HCEC 1CT (cell line): Measurements from ENCODE around the gene CHST8.

Source experiments
- DNase-seq: peaks from one replicate; pipeline ENCODE4 v3.0.0-alpha.2; 2017

Gene CHST8

DNA sequence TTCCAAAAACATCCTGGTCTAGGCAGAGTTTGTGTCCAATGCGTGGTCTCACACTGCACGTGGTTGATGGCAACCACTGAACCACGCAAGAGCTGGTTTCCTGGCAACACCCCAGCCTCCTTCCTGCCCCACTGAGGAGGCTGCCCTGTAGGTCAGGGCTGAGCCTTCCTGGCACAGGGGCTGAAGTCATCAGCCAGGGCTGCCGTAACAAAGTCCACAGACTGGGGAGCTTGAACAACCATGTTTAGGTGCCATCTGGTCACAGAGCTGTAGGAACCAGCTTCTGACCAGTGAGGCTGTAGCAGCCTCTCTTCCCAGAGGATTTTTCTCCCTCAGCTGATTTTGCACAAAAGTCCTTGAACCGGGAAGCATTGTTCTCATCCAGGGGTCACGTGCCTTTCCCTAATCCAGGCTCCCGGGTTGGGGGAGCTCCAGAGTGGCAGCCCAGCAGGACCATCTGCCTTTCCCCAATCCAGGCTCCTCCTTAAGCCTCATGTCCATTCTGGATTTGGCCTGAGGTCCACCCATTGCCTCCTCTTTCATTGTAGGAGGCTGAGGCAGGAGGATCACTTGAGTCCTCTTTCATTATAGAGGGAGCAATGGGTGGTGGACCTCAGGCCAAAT, 53.9 kb downstream of the CHST8 start:
- DNase-seq, result no peak

- no peak for DNase-seq
These were observed 55.4 kb downstream of the CHST8 start for GRCh38 chr19:33676999-33677665.

DNA sequence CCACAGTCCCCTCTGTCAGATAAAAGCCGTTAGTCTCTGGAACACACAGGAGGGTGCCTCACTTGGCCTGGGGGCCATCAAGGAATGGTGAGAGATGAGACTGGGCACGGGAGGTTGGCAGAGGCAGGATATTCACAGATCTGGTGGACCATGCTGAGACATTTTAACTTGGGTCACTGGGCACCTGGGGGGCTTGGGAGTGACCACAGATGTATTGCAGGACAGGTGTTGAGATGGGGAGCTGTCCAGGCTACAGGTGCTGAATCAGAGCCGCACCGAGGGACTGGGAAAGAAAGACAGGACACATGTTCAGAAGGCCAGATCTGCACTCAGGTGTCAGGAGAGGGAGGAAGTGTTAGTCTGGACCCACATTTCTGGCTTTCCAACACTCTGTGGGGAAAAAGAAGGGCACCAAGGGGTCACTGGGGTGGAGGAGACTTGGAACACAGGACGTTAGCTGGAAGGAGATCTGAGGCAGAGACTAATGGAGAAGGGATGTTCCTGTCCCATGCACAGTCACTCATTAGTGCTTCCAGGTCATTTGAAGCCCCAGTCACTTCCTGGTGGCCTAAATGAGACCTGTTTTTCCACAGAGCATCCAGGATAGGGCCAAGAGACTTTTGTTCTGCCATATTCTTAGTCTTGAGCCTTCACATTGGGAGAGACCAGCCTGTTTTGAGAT, 56.1 kb downstream of the CHST8 start:
- DNase-seq, result no peak

- no peak for DNase-seq
These were observed 57.2 kb downstream of the CHST8 start for GRCh38 chr19:33678796-33679585.

- DNase-seq, result no peak
These were observed 57.9 kb downstream of the CHST8 start for GRCh38 chr19:33679696-33680095.

DNA sequence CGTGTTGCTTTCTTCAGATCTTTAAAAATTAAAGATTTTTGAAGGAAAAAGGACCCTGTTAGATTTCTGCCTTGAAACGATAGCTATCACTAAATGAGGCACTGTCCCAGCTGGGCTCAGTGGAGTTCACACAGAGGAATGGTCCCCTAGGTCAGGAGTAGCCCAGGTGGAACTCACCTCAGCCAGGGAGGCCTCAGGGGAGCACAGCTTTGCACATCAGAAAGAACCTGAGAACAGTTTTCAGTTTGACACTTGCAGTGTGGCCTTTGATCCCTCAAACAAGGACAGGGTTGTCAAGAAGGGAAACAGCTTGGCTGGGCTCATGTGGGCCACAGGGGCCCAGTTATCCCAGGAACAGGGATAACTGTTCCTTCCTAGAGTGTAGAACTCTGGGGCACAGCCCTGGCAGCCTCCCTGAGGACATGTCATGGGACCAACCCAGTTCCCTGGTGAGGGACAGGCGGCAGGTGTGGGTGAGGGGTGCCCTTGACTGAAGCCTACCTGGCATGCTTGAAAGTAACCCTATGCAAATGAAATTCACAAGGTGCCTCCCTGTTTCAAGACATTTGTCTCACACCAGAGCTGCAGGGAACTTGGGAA, 59.4 kb downstream of the CHST8 start:
- DNase-seq, result no peak

DNA sequence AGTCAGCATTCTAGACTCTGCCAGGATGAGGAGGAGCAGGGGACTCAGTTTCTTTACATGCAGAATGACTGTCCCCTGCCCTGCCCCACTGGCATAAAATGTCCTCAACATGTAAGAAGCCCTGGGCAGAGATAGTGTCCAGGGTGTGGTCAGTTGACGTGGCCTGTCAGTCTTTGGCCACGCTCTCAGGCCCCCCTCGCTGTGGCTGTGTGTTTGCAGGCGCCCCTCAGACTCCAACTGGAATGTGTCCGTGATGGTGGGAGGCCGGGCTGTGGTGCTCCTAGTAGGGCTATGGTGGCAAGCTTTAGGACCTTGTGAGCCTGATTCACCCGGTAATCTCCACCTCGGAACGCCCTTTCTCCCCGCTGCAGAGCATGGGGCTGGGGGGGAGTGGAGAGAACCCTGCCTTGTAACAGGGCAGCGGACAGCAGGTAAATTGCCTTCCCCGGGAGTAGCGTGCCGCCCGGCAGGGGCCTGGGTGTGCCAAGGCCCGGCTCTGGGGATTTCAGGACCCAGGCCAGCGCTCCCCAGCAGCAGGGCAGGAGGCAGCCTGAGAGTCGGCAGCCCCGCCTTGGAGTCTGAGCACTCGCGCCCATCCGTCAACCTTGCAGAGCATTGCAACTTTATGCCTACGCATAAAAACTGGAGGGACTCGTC, 62.3 kb downstream of the CHST8 start:
- no peak for DNase-seq

DNA sequence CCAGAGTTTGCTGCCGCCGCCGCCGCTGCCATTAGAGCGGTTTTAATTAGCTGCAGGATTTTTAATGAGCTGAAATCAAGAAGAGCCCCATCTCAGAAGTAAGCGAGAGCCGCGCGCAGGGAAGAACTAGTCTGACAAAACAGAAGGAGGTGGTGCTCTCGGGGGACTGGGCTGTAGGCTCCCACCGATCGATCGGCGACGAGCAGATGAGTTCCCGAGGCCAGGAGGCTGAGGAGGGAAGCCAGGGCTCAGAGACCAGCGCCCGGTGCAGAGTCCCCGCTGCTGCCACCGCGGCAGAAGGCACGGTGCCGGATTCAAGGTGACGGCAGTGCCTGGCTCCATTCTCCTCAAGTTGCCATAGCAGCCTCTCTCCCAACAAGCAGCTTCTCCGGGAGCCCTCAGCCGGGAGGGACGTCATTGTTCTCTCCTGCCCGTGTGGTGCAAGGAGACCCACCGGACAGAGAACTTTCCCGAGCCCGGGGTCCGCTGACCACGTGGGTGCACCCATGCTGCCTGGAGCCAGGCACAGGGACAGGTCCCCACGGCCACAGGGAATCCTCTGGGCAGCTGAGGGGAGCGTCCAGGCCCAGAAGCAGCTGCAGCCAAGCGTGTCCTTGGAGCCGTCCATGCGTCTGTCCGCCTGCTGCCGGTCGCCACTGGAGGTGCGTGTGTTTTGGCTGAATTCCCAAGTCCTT, 62.9 kb downstream of the CHST8 start:
- DNase-seq, result no peak

- no peak for DNase-seq
These were observed 63.8 kb downstream of the CHST8 start for GRCh38 chr19:33685541-33685940.

GRCh38 chr19:33686262-33686661, 64.5 kb downstream of the CHST8 start:
- DNase-seq, result no peak

DNA sequence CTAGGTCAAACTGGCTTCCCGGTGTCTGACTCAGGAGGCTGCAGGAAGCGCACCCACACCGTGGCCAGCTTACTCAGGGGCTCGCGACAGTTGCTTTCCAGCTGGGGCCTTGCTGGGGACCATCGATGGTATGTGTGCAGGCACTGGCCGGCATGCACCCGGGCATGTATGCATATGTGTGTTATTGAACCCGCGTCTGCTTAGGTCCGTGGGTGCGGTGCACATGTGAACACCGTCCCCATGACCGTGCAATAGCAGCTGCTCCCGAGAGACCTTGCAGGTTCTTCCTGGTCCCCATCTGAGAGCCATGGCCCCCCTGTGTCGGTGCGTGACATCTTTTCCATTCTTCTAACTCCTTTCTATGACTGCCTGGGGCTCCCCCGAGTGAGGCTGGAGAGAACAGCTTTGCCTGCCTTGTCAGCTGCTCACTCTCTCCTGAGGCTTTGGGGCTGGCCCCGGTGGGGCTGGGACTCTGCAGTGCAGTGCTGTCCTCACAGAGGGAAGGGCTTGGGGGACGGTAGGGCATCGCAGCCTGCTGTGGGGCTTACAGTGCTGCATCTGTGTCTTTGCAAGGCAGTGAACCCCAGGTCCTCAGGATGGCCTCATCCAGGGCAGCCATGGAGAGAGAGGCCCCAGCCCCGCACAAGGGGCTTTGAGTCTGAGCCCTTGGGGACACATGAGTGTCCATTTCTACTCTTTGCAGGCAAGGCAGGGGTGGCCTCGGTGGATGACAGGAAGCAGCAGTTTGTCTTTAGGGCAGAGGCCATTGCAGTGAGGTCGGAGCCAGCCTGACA, 65.1 kb downstream of the CHST8 start:
- DNase-seq, result no peak

DNA sequence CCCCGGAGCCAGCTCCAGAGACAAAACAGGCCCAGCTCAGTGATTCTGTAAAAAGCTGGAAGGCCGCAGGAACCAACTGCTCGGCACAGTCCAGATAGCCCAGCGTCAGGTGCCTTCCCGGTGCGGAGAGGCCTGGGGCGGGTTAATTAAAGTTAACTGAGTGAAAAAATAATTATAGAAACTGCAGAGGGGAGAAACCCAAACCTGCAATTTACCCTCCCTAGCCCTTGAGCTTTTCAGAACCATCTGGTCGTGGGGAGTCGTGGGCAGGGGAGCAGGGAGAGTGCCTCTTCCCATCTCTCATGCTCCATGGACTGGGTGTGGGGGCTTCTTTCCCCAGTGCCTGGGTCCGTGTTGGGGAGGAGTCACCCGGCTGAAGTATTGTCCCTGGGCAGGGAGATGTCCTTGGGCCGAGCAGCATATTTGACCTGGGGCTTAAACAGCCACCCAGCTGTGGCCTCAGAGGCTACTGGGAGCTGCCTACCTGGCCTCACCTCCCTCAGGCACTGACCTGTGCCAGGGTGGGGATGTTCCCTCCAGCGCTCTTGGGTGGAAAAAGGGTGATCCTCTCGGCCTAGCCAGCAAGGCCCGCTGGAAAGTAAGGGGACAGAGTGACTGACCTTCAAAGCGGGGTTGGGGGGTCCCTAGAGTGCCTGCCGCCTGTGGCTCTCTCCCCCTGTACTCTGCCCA, 65.9 kb downstream of the CHST8 start:
- no peak for DNase-seq

DNA sequence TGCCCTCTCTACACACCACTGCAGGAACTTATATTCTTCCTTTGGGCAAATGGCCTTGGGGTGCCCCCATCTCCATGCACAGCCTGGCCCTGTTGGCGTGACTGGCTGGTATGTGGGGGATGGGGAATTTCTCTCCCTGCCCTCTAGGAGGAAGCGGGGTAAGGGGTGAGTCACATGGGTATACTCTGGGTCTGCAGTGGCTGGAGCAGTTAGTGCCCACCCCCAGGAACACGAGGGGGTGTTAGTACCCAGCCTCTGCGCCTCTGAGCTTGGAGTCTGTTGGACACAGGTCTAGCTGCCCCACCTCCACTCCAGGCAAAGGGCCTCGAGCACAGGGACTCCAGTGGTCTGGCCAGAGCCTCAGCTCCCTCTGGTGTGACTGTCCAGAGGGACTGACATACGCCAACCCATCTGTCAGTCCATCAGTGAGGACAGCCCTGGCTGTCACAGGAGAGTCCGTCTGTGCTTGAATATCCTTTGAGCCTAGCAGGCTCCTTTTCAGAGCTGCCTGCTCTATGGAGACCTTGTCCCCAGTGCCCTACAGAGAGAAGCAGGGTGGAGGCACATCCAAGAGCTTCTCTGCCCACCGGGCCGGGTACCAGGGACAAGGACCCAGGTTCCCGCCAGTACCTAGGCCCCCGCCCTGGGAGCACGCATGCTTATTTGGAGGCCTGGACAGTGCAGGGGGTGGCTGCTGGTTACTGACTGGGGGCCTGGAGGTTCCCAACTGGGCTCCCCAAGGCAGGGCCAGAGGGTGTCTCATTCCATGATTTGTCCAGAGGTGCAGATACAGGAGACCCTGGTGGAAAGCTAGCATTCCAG, 66.6 kb downstream of the CHST8 start:
- DNase-seq, result no peak

DNA sequence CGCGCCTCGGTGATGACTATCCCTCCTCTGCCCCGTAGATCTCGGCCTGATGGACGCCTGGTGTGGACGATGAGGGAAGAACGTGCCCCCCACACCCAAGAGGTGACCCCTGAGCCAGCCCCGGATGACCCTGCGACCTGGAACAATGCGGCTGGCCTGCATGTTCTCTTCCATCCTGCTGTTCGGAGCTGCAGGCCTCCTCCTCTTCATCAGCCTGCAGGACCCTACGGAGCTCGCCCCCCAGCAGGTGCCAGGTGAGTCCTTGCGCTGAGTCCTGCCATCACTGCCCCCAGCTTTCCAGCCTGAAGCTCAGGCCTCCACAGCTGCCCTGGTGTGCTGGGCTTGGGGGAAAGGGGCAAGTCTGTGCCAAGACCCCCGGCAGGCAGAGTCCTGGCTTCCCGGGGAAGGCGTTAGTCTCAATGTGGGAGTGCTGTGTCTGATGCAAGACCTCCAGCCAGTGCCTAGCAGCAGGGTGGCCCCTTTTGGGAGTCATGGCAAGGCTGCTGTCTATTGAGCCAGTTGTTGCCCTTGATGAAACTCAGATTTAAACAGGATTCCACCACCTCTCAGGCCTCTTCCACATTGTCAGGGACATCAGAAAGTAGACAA, 67.5 kb downstream of the CHST8 start:
- no peak for DNase-seq

GRCh38 chr19:33689868-33690267, 68.1 kb downstream of the CHST8 start:
- no peak for DNase-seq

DNA sequence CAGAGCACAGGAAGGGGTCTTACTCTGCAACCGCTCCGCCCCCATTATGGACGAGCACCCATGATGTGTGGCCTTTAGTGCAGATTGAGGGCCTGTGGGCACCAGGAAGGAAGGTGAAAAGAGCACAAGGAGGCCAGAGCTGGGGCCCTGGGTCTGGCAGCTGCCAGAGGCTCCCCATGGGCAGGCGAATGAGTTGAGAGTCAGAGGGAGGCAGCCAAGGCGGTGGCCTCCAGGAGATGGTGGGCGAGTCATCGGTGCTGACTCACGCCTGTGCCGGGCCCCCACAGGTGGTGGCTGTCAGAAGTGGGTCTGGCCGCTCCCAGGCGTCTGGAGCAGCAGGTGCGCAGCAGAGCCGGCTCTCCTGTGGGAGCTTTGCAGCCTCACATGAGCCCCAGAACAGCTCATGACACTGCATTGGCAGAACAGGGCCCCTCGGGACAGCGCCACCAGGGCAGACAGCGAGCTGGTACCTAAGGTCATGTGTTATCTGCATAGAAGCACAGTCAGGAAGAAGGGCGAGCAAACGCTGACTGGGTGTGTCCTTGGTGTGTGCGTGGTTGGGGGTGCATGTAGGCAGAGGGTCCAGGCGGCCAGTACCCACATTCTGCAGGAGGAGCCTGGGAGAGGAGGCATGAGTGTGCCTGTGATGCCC, 68.8 kb downstream of the CHST8 start:
- DNase-seq, result no peak

DNA sequence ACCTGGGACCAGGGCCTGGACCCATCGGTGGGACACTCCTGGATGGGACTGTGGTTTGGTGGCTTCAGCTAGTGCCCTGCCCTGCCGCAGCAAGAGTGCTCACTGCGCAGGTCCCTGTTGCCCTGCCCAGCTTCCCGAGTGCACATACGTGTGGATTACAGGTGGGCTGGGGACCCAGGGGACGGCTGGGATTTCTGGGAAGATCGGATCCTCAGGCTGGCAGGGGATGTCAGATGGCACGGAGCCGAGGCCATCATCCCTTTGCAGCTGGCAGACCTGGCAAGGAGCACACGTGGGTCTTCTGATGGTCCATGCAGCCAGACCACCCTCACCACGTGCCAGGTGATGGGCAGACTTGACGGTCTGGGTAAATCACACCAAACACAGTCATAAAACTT, 69.3 kb downstream of the CHST8 start:
- no peak for DNase-seq

DNA sequence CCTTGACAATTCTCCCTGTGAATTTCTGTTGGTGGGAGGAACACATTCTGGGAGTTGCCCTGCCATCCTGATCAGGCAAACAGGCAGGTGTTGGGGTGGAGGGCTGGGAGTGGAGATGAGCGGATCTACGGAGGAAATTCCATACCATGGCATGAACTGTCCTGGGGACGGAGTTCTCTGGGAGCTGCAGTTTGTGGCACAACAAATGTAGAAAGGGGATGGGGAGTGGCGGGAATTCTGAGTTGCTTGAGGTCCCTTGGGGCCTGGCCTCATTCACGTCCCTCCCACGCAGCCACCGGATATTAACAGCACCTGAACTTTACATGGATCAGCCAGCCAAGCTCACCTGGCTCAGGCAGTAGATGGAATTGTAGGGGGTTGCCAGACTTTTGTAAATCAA, 70.0 kb downstream of the CHST8 start:
- no peak for DNase-seq

- no peak for DNase-seq
These were observed 71.9 kb downstream of the CHST8 start for GRCh38 chr19:33693678-33694077.
